ENCODE measurements around the gene FTHL17. TPM values are rescaled to one million over a fixed set of nuclear protein-coding genes. Genes with fewer than 3 reads are reported as not detected.

Gene FTHL17
- not detected in 2 replicates for total RNA-seq (2014; rRNA removed; shearing (Covaris generic))

DNA sequence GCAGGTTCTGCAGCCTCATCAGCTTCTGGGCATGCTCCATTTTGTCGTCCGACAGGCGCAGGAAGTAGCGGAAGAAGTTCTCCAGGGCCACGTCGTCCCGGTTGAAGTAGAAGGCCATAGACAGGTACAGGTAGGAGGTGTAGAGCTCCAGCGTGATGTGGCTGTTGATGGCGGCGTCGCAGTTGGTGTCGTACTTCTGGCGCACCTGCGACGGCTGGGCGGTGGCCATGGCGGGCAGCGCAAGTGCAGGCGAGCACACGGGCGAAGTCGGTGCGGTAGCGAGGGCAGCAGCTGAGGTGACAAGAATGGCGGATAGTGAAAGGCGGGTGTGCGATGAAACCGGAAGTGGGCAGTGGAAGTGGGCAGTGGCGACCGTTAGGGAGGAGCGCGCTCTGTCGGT lies at the start of gene FTHL17:
TSS of gene FTHL17 (minus strand) at position 317 of the 400 bp plus-strand sequence. CDS start at position 229, 88 bp downstream.
- no peak for DNase-seq (ENCODE audit: low spot score)

DNA sequence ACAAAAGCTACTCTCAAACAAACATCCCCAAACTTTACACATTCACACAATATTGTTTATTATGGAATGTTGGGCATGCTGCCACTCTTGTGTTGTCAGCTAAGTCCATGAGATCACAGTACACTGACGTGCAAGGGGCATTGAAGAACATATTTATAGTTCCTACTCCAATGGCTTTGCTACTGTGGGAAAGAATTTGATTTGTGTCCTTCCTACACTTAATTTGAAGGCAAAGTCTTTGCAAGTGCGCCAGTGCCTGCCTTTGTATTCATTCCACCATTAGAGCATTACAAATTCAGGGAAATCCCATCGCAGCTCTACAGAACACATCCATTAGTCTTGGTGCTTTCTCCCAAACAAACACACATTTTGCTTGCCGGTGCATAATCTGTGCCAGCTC lies 45.4 kb upstream of the FTHL17 start:
- no peak for DNase-seq (ENCODE audit: low spot score)

DNA sequence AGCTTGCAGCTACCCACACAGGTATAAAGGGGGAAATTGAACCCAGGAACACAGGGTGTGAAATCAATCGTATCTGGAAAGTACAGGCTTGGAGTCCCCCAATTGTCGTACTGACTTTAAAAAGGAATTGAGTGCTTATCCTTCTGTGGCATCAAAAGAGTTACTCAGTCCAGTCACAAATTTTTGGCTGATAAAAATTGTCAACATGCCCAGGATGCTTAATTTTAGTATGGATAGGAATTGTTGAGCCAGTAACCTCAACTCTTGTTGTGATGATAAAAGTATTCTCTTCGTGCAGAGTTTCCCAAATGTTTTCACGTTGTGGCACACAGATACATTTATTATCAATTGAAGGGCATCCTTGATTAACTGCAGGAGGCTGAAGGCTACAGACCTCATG lies 43.6 kb upstream of the FTHL17 start:
- no peak for DNase-seq (ENCODE audit: low spot score)

DNA sequence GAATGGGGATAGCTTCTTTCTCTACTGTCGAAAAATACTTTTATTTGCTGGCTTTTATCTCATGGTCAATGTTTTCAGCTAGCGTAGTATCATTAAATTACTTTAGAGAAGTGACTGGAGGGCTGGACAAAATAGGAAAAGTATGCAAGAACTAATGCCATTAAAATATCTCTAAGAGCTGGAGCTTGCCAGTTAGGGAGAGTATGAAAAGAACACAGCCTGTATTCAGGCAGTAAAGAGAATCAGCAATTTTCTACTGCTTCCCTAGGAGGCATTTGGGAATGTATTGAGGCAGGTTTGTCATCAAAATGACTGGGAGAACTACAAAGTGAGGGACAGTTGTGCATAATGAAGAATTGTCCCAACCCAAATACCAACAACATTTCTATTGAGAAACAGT lies 43.0 kb upstream of the FTHL17 start:
- no peak for DNase-seq (ENCODE audit: low spot score)

DNA sequence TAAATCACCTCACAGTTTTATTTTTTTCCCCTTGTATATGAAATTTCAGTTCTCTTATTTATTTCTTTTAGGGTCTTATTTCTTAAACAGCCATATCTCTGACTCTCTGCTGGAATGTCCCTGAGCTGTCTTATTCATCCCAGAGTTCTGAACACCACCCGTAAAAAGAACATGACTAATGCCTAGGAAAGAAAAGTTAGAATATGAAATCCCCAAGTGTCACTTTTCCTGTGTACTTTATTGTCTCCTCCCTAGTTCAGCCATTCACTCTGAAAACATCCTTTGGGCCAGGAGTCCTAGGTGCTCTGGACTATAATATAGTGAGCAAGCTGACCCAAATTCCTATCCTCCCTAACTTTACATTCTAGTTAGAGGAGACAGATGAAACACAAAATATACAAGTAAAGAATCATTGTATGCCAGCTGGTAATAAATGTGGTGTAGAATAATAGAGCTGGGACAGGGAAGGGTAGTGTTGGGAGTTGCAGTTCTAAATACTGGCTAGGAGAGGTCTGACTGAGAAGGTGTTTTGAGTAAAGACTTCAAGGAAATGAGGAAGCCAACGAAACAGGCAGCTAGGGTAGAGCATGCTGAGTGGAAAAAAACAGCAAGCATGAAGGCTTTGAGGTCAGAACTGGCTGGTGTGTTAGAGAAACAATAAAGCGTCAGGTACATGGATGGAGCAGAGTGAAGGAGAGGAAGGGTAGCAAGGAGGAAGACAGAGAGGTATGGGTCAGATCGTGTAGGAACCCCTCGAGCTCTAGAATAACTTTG lies 40.6 kb upstream of the FTHL17 start:
- DNase-seq (ENCODE audit: low spot score) = peak; percentile 3

DNA sequence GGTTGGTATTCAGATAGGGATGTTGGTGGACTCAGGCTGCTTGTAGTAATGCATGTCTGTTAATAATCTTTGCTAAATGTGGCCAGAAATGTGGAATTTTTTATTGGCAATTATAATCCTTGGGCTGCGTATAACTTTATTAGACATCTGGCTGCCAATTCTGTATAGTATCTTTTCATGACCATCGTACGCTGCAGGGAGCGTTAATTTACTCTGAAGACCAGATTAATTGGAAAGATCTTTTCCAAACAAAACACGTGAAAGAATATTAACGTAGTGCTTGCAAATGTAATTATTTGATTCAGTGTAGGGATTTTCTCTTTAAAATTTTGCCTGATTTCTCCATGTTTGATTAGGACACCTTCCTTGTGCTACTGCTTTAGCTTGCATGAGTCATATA lies 38.8 kb upstream of the FTHL17 start:
- no peak for DNase-seq (ENCODE audit: low spot score)

DNA sequence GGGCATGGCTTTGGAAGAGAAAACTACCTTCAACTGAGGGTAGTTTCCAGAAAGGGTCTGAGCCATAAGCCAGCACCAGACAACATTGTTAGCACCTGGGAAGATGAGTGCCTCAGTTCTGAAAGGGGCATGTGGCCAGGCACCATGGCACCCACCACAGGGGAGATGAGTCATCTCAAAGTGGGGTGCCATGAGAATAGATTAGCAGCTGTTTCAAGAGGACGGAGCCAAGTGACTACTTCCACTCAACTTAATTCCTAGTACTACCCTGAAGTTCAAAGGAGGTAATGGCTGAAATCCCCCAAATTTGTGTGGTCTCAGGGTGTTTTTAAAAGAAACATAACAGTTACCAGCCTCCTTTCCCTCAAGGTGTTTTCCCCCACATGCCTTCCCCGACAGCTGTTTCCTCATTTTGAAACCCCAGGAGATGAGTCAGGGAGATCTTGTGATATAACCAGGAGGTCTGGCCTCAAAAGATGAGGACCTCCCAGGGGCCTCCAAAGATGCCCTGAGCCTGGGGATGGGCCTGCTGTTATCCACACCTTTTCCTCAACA lies 27.8 kb upstream of the FTHL17 start:
- peak; percentile 40 for DNase-seq (ENCODE audit: low spot score)

DNA sequence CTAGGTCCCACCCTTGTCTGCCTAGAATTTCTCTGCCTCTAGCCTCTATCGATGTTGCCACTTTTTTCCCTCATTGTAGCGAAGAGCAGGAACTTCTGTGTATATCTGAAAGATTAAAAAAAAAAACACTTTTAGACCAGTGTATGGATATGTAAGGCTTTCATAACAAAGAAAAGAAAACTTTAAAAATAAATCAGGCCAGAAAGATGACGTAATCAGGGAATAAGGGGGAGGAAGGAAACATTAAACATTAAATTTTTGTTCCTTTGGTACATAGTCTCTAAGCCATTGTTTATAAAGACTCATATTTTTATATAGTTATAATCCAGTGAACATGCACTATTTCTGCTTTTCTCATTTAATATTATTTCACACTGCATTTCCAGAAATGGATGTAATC lies 26.2 kb upstream of the FTHL17 start:
- no peak for DNase-seq (ENCODE audit: low spot score)

DNA sequence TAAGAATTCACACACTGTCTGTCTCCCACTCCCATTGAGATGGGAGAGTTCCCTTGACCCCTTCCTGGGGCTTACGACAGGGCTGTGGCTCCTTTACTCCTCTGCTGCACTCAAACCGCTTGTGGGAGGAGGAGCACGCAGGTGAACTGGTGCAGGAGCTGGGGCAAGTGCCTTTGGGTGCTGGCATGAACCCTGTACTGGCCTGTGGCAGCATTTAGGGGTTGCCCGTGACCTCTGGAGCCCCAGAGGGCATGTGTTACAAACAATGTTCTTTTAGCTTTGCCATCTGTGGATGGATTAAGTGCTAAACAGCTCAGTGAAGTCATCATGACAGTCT lies 21.8 kb upstream of the FTHL17 start:
- no peak for DNase-seq (ENCODE audit: low spot score)

DNA sequence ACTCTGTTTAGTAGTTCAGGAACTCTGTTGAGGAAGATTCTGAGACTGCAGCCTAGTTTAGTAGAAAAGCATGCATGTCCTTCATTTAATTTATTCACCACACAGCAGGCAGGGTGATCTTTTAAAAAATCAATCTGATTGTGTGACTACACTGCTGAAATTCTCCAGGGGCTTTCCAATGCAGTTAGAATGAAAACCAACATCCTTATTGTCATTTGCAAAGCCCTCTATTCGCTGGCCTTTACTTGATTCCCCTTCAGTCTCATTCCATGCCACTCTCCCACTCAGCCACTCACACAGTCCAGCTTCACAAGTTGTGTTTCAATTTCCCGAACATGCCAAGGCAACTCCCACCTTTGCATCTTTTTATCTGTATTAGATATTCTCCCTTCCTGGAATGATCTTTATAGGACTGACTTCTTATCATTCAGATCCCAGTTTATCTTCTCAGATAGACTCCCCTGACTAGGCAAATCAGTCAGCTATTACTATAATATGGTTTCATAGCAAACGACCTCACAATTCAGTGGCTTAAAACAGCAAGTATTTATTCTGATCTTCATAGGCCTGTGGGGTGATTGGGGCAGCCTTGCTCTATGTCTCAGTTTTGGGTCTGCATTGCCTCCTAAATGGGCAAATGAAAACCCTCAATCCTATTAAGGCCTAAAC lies 21.3 kb upstream of the FTHL17 start:
- no peak for DNase-seq (ENCODE audit: low spot score)

DNA sequence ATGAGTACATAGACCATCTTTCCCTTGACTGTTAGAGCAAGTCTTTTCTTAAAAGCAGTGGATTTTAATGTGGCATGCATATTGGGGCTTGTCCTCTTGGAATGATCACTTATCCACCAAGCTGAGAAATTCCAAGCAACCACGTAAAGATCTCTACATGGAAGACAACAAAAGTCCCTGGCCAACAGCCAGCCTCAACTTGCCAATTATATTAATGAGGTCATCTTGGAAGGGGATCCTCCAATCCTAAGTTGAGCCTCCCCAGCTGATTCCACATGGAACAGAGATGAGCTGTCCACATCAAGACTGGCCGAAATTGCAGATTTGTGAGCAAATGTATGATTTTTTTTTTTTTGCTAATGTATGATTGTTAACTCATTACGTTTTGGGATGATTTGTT lies 20.6 kb upstream of the FTHL17 start:
- DNase-seq (ENCODE audit: low spot score) = no peak

DNA sequence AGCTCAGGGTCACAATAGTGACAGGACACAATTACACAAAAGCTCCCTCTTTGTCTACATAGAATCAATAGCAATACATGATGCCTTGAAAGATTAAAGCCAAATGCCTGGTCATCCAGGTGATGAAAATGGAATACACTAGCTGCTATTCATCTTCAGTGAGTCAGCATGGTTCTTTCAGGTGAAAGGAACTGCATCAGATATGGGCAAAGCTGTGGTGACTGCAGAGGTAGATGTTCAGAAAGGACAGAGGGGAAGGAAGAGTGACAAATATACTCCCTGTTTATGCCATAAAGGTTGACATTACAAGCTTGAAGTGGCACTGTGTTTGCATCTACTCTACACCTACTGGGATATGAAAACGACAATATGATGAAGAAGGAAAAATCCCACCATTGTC lies 20.0 kb upstream of the FTHL17 start:
- no peak for DNase-seq (ENCODE audit: low spot score)

DNA sequence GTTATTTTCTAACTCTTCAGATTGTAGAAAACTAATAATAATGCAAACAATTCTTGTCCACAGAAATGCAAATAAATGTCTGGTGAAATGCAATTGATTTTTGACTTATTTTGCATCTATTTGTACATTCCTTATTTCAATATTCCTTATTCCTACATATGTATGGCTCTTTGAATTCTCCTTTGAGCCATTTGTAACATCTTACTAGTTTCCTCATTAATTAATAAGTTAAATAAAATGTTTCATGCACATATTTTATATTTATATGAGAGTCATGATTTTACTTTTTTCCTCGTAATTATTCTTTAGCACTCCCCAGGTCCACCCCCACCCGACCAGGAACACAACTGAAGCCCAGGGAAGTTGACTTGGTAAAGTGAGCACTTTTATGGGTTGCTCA lies 2.7 kb upstream of the FTHL17 start:
- DNase-seq (ENCODE audit: low spot score) = no peak

DNA sequence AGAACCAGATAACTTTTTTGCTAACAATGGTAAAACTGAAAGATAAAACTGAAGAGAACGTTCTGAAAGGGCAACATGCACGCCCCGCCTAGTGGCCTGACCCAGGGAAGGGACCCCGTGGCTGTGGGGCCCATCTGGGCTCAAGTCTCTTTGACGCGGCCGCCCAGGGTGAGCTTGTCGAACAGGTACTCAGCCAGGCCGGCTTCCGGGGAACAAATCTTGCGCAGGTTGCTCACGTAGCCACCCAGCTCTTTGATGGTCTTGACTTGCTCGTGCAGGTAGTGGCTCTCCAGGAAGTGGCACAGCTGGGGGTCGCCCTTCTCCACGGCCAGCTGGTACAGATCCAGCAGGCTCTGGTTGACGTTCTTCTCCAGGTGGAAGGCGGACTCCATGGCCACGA lies 579 bp downstream of the FTHL17 start:
- DNase-seq (ENCODE audit: low spot score) = no peak

DNA sequence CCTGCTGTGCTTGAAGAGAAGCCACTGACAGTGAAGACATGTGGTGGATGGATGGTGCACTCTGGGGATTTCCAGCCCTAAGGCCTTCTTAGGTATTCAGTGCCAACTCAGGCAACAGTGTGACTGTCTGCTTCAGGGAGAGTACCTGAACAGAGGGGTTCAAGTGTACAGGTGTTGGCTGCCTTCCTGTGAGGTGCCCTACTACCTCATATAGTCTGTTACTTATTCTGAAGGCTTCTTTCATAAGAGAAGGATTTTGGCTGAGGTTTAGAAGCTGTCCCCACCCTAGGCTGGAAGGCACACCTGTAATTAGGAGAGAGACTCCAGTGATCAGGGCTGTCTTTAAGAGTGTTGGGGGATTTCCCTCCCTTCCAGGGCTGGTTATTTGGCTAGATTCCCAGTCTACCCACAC lies 1.8 kb downstream of the FTHL17 start:
- peak; percentile 7 for DNase-seq (ENCODE audit: low spot score)

DNA sequence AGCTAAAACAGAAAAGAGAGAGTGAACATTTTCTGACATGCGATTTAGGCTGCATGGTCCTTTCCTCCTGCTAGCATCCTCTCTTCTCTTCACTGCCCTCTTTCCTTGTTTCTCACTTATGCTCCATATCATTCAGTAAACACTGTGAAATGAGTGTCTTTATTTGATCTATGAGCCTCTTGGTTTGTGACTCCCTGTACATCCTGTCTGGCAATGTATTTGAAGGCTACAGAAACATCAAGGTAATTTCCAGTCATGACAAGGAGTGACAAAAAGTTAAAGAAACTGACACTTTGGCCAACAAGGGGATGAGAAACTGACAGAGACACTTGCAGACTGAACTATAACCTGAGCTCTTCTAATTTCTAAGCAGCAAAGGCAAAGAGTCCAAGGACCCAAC lies 8.7 kb downstream of the FTHL17 start:
- DNase-seq (ENCODE audit: low spot score) = no peak

DNA sequence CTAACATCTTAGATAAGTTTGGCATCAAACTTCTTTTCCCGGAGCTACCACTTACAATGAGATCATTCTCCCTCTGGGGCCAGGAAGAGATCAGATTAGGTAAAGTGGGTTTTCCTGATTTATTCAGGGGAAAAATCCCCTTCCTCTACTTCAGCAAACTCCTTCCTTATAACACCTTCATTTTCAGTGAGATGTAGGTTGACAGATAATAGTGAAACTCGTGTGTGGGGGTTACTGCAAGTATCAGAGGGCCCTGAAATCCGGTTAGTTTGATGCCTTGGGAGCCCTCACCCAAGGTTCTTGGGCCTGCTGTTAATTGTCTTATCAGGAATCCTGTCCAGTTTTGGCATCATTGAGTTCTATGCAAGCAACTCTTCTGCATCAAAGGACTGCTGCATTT lies 10.8 kb downstream of the FTHL17 start:
- DNase-seq (ENCODE audit: low spot score) = no peak

DNA sequence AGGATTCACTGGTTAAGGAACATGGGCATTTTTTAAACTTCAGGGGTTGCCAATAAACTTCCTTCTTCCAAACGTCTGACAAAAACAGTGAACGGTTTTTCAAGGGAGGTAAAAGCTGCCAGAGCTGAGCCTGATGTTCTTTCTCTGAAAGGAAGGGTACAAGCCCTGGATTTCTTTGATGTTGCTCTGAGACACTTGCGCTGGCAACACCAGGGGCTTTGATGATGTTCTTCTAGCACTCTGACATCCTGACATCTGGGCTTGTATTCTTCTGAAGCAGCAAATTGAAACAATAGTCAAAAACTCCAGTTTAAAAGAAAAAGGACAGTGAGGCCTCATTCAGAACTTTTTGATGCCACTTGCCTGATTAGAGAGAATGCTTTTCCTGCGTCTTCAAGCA lies 11.8 kb downstream of the FTHL17 start:
- no peak for DNase-seq (ENCODE audit: low spot score)

DNA sequence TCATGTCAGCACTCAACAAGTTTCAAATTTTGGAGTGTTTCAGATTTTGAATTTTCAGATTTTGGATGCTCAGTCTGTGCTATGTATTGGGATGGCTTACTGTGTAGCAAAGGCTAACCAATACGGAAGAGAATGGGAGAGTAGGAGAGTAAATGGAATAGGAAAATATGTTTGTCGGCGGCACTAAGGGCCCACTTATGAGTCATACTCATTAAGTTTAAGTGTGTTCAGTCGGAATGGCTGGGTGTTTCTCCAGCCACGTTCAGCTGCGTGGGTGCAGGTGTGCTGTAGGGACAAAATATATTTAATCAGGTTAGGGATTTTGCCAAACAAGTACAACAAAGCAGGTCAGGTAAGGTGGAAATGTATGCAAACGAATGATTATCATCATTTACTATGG lies 13.6 kb downstream of the FTHL17 start:
- no peak for DNase-seq (ENCODE audit: low spot score)

DNA sequence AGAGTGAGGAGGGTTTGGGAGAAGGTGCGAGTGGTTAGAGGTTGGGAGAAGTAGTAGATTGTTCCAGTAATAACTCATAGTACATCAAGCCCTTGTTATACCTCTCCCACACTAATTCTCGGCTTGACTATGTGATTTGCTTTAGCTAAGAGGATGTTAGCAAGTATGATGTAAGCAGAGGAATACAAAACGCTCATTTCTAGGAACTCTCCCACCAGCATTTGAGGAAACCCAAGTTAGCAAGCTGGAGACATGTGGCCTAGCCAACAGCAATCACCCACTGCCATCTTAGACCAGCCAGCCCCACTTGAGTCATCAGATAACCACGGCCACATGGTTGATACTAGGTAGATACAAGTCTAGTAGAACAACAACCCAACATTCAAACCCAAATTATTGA lies 14.2 kb downstream of the FTHL17 start:
- no peak for DNase-seq (ENCODE audit: low spot score)

DNA sequence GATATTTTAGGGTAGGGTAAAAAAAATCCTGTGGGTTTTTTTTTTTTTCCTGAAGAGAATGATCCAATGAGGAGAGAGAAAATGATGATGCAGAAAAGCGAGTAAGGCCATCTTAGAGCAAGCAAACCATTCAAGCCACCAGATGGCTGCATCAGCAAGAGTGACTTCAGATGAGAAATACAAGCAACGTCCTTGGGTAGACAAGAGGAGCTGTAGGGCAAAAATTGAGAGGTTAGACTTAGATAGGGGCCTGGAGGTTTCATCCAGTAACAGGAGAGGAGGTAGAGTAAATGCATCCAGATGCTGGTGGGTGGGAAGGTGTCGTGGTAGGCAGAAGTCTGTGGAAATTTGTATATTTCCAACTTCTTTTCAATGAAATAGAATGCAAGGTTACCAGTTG lies 14.6 kb downstream of the FTHL17 start:
- DNase-seq (ENCODE audit: low spot score) = no peak

DNA sequence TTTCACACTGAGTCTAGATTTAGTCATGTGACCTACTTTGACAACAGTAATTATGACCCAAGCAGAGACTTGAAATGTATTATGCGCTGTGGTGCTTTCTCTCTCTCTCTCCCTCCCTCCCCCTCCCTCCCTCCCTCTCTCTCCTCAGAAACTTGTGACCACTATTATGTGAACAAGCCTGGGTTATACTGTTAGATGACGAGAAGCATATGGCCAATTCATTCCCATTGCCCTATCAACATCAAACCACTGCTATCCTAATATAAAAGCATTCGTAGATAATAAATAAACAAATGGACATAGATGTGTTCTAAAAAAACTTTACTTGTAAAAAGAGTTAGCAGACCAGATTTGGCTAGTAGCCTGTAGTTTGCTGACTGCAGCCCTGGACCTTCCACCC lies 18.2 kb downstream of the FTHL17 start:
- no peak for DNase-seq (ENCODE audit: low spot score)

DNA sequence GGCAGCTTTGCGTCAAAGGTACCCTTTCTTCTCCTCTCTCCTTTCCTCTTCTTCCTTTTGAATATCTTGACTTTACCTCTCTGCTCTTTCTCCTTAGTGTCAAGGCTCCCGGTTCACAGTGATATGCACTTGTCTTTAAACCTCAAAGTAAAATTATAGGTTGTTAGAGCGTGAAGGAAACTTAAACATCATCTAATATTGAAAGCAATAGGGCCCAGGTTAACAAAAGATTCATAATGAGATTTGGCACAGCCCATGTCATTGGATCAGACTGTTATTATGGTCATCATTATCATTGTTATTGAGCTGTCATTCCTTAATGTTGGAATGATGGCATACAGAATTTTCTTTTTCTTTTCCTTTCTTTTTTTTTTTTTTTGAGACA lies 32.5 kb downstream of the FTHL17 start:
- no peak for DNase-seq (ENCODE audit: low spot score)
